Astrocyte (in vitro differentiated cells and primary cell): ENCODE data around the gene ZNF235. TPM values are rescaled to one million over a fixed set of nuclear protein-coding genes. Genes with fewer than 3 reads are reported as not detected.

ENCODE experiments used
- DNase-seq: peaks from one replicate; pipeline ENCODE4 v3.0.0-alpha.2; 2010; ENCODE audit warnings: low read depth
- FAIRE-seq: peaks from 2 replicates; lab custom pipeline; 2011; peaks lifted over from hg19 to GRCh38; lab: Jason Lieb, UNC
- H2AFZ ChIP-seq: 2 replicates; pipeline ENCODE4 v1.6.0; 2012; ENCODE audit warnings: low read depth, low read length, inconsistent platforms
- H3K27ac ChIP-seq: 2 replicates; pipeline ENCODE4 v1.5.1; 2011; ENCODE audit warnings: low read depth, low read length, inconsistent platforms
- H3K27me3 ChIP-seq: 2 replicates; pipeline ENCODE4 v1.6.0; 2011; ENCODE audit warnings: low read length, inconsistent platforms; ENCODE audit not compliant: insufficient read depth
- H3K36me3 ChIP-seq: 2 replicates; pipeline ENCODE4 v1.5.1; 2011; ENCODE audit warnings: low read length, inconsistent platforms; ENCODE audit not compliant: insufficient read depth
- H3K4me1 ChIP-seq: 2 replicates; pipeline ENCODE4 v1.5.1; 2011; ENCODE audit warnings: low read length, inconsistent platforms; ENCODE audit not compliant: insufficient read depth
- H3K4me2 ChIP-seq: 2 replicates; pipeline ENCODE4 v1.6.0; 2012; ENCODE audit warnings: low read length, inconsistent platforms
- H3K4me3 ChIP-seq: 2 replicates; pipeline ENCODE4 v1.5.1; 2011; ENCODE audit warnings: low read depth, mild to moderate bottlenecking, low read length, inconsistent platforms; ENCODE audit not compliant: insufficient read depth
- H3K79me2 ChIP-seq: 2 replicates; pipeline ENCODE4 v1.6.0; 2012; ENCODE audit warnings: mild to moderate bottlenecking, low read length, inconsistent platforms; ENCODE audit not compliant: insufficient read depth
- H3K9ac ChIP-seq: 2 replicates; pipeline ENCODE4 v1.6.0; 2012; ENCODE audit warnings: mild to moderate bottlenecking, low read length, inconsistent platforms
- H3K9me3 ChIP-seq: 2 replicates; pipeline ENCODE4 v1.5.1; 2012; ENCODE audit warnings: low read depth, mild to moderate bottlenecking, low read length, inconsistent platforms; ENCODE audit not compliant: insufficient read depth
- H4K20me1 ChIP-seq: 2 replicates; pipeline ENCODE4 v1.6.0; 2012; ENCODE audit warnings: low read length, inconsistent platforms; ENCODE audit not compliant: insufficient read depth
- H3K27ac Mint-ChIP-seq: one replicate; pipeline ENCODE4 v1.8.0; 2021; ENCODE audit warnings: mild to moderate bottlenecking, mixed read lengths; ENCODE audit not compliant: unreplicated experiment
- H3K27me3 Mint-ChIP-seq: one replicate; pipeline ENCODE4 v1.8.0; 2021; ENCODE audit warnings: low read depth, mixed read lengths; ENCODE audit not compliant: unreplicated experiment
- H3K36me3 Mint-ChIP-seq: one replicate; pipeline ENCODE4 v1.8.0; 2021; ENCODE audit warnings: low read depth, mixed read lengths; ENCODE audit not compliant: unreplicated experiment
- H3K4me1 Mint-ChIP-seq: one replicate; pipeline ENCODE4 v1.8.0; 2021; ENCODE audit warnings: low read depth, mixed read lengths; ENCODE audit not compliant: unreplicated experiment
- H3K4me3 Mint-ChIP-seq: one replicate; pipeline ENCODE4 v1.8.0; 2021; ENCODE audit warnings: mild to moderate bottlenecking, moderate library complexity, mixed read lengths; ENCODE audit not compliant: unreplicated experiment
- H3K9me3 Mint-ChIP-seq: one replicate; pipeline ENCODE4 v1.8.0; 2021; ENCODE audit warnings: mild to moderate bottlenecking, mixed read lengths; ENCODE audit not compliant: unreplicated experiment
- CTCF ChIP-seq: IDR thresholded peaks from 2 replicates; pipeline ENCODE4 v1.5.1; 2011; ENCODE audit warnings: low read depth, mild to moderate bottlenecking, inconsistent platforms, low read length, moderate library complexity; ENCODE audit not compliant: insufficient read depth
- EZH2 ChIP-seq: IDR thresholded peaks from 2 replicates; pipeline ENCODE4 v1.6.1; 2012; ENCODE audit warnings: mild to moderate bottlenecking, low read length, inconsistent platforms; ENCODE audit not compliant: insufficient read depth
- total RNA-seq: library from RNA; stranded (reverse); gene quantifications from 2 replicates; pipeline ENCODE4 v1.2.1, GENCODE V29; 2021

Gene ZNF235
- total RNA-seq, 1 donor from 2014 or later = 6.4 TPM

GRCh38 chr19:44258835-44259413, 45.9 kb downstream of the ZNF235 start:
- Mint-ChIP-seq H3K9me3 (peaks cover 23% of the 10 kb centered on the region), H3K36me3 (peaks cover 10% of the 10 kb centered on the region), H3K27me3 (no peaks in the 10 kb centered on the region), H3K4me3 (peak overlapping the region; percentile 87), H3K27ac (no peak overlapping the region), H3K4me1 (no peaks in the 10 kb centered on the region)
- Histone ChIP-seq H2AFZ (no peak overlapping the region), H3K4me2 (no peak overlapping the region), H3K36me3 (no peaks in the 10 kb centered on the region), H3K9me3 (peaks cover 10% of the 10 kb centered on the region), H3K4me1 (peaks cover 7% of the 10 kb centered on the region), H3K79me2 (no peaks in the 10 kb centered on the region), H3K4me3 (no peak overlapping the region), H3K27ac (no peak overlapping the region), H3K27me3 (no peaks in the 10 kb centered on the region), H4K20me1 (no peaks in the 10 kb centered on the region), H3K9ac (no peak overlapping the region)
- DNase-seq (no peak), FAIRE-seq (no peak)
- no peak for TF ChIP-seq CTCF
- no peak for TF ChIP-seq EZH2

- no peak overlapping the region for H2AFZ ChIP-seq
- H3K9ac ChIP-seq = no peak overlapping the region
- no peak overlapping the region for H3K4me3 Mint-ChIP-seq
- no peaks in the 10 kb centered on the region for H4K20me1 ChIP-seq
- no peaks in the 10 kb centered on the region for H3K27me3 ChIP-seq
- H3K27me3 Mint-ChIP-seq = no peaks in the 10 kb centered on the region
- no peak overlapping the region for H3K4me2 ChIP-seq
- peaks cover 7% of the 10 kb centered on the region for H3K4me1 ChIP-seq
- H3K36me3 ChIP-seq = no peaks in the 10 kb centered on the region
- no peak overlapping the region for H3K4me3 ChIP-seq
- TF ChIP-seq CTCF (no peak), EZH2 (no peak)
- no peaks in the 10 kb centered on the region for H3K4me1 Mint-ChIP-seq
- peaks cover 13% of the 10 kb centered on the region for H3K36me3 Mint-ChIP-seq
- peaks cover 28% of the 10 kb centered on the region for H3K9me3 Mint-ChIP-seq
- H3K9me3 ChIP-seq = peaks cover 17% of the 10 kb centered on the region
- H3K79me2 ChIP-seq = no peaks in the 10 kb centered on the region
- no peak for FAIRE-seq
- no peak overlapping the region for H3K27ac ChIP-seq
- no peak for DNase-seq
- no peak overlapping the region for H3K27ac Mint-ChIP-seq
Measured at GRCh38 chr19:44258136-44258535, 46.7 kb downstream of the ZNF235 start.

DNA sequence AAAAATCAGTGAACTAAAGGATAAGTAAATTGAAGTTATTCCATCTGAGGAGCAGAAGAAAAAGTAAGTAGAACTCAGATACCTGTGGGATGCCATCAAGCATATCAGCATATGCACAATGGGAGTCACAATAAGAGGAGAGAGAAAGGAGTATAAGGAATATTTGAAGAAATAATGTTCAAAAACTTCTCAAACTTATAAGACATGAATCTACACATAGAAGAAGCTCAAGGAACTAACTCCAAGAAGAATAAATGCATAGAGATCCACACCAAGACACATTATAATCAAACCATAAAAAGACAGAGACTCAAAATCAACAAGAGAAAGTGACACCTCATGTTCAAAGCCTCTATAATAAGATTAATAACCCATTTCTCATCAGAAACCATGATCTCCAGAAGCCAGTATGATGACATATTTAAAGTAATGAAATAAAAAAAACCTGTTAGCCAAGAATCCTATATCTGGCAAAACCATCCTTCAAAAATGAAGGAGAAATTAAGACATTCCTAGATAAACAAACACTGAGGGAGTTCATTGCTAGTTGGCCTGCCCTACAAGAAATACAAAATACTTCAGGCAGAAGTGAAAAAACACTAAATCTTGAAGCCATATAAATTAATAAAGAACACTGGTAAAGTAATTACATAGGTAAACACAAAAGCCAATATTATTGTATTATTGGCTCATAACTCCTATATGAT, 49.0 kb downstream of the ZNF235 start:
- Mint-ChIP-seq H3K36me3 (peaks cover 20% of the 10 kb centered on the region), H3K9me3 (peaks cover 48% of the 10 kb centered on the region), H3K4me3 (no peak overlapping the region), H3K27me3 (no peaks in the 10 kb centered on the region), H3K4me1 (no peaks in the 10 kb centered on the region), H3K27ac (no peak overlapping the region)
- no peak overlapping the region for H3K4me3 ChIP-seq
- no peak overlapping the region for H3K9ac ChIP-seq
- H3K4me2 ChIP-seq = no peak overlapping the region
- H3K4me1 ChIP-seq = peaks cover 7% of the 10 kb centered on the region
- no peaks in the 10 kb centered on the region for H3K79me2 ChIP-seq
- H3K27ac ChIP-seq = no peak overlapping the region
- peaks cover 17% of the 10 kb centered on the region for H3K9me3 ChIP-seq
- no peak for TF ChIP-seq CTCF
- TF ChIP-seq EZH2 = no peak
- H4K20me1 ChIP-seq = no peaks in the 10 kb centered on the region
- no peak for FAIRE-seq
- no peaks in the 10 kb centered on the region for H3K36me3 ChIP-seq
- DNase-seq = no peak
- no peak overlapping the region for H2AFZ ChIP-seq
- H3K27me3 ChIP-seq = no peaks in the 10 kb centered on the region
